ENCODE measurements around the gene KCND3. TPM values are rescaled to one million over a fixed set of nuclear protein-coding genes. Genes with fewer than 3 reads are reported as not detected.

KCND3 gene
- total and polyA plus RNA-seq, 2 of the 4 experiments (the other 2 are of a cell fraction): under 0.01 to 0.03 TPM

DNA sequence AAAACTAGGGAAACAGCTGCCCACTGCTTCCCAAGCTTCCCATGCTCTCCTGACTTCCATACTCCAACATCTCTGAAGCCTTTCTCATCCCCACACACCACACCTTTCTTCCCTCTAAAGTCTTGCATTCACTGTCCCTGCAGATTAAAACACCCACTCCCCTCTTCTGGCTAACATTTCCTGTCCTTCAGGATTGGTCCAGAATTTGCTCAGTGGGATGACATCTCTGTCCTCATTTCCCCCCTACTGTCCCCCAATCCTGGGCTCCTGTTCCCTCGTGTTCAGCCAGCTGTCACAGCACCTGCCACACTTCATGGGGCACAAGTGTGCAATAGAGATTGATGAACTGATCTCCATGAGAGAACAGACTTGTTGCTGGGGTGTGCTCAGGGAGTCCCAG lies 82.7 kb downstream of the KCND3 start:
- no peak overlapping the region for H2BK15ac ChIP-seq (ENCODE audit: low read depth, low read length)
- POLR2A ChIA-PET (ENCODE audit: unreplicated experiment): no interaction called here
- no peaks in the 10 kb centered on the region for H3K4me1 ChIP-seq (ENCODE audit: control insufficient read depth, insufficient read depth, low read length)
- intact Hi-C loops (cut with micrococcal nuclease) (no loop called here), dilution Hi-C loops (cut with HindIII; ENCODE audit: low sequenced_read_pairs, unreplicated experiment) (no loop called here), in situ Hi-C loops (cut with MboI; ENCODE audit: low sequenced_read_pairs) (no loop called here)
- BruUV-seq (replicated peaks): no TSS peak
- no peak overlapping the region for H2BK5ac ChIP-seq (ENCODE audit: low read depth, low read length, poor library complexity, severe bottlenecking)
- no peaks in the 10 kb centered on the region for H3K79me1 ChIP-seq (ENCODE audit: low read depth in 1 of 2, low read length in 2 of 2)
- no peaks in the 10 kb centered on the region for H3K9me3 ChIP-seq (ENCODE audit: control insufficient read depth, insufficient read depth, low read length)
- no peaks in the 10 kb centered on the region; the same call in 1 of the 2 replicates for H3K9me1 ChIP-seq (ENCODE audit: insufficient read depth, low read length)
- H4K91ac ChIP-seq (ENCODE audit: insufficient read depth, low read depth, low read length): no peak overlapping the region
- H3K4me3 ChIP-seq (ENCODE audit: insufficient read depth, low read depth, low read length): no peak overlapping the region
- no peaks in the 10 kb centered on the region for H4K20me1 ChIP-seq (ENCODE audit: insufficient read depth, low read length)
- H2BK120ac ChIP-seq (ENCODE audit: low read depth, low read length): no peak overlapping the region
- no peak overlapping the region for H2BK20ac ChIP-seq (ENCODE audit: low read depth, low read length)
- H2AK5ac ChIP-seq (ENCODE audit: low read depth, low read length): no peak overlapping the region
- H3K23ac ChIP-seq (ENCODE audit: low read depth, low read length): no peak overlapping the region
- no peak overlapping the region for H3K18ac ChIP-seq (ENCODE audit: low read depth, low read length)
- no peak overlapping the region for H3K4me2 ChIP-seq (ENCODE audit: low read depth, low read length)
- no peak overlapping the region for H3K27ac ChIP-seq (ENCODE audit: insufficient read depth, low read length)
- no CpG with 5 or more reads among the region's 1 CpG for WGBS, 2 experiments (ENCODE audit: extremely low coverage in 2 of 2, insufficient read length in 1 of 2)
- no peak overlapping the region for H2AFZ ChIP-seq (replicated peaks; ENCODE audit: low read length, poor library complexity)
- H3K56ac ChIP-seq (ENCODE audit: extremely low read depth, insufficient read depth, low read length): no peak overlapping the region
- ATAC-seq (ENCODE audit: low read depth): no peak
- H3K14ac ChIP-seq (replicated peaks; ENCODE audit: low read depth, low read length): no peak overlapping the region
- H3K27me3 ChIP-seq (ENCODE audit: control insufficient read depth, insufficient read depth, low read length): peaks cover 7% of the 10 kb centered on the region; the same call in 1 of the 2 replicates
- TF ChIP-seq BHLHE40 (IDR thresholded peaks at IDR 0.05; ENCODE audit: low read depth, low read length) (no peak), MAZ (IDR thresholded peaks at IDR 0.05; ENCODE audit: borderline replicate concordance, low read depth, low read length) (no peak), CEBPB (IDR thresholded peaks at IDR 0.05; ENCODE audit: low read depth, low read length) (no peak), CHD1 (IDR thresholded peaks at IDR 0.05; ENCODE audit: low read depth, low read length) (no peak), RFX5 (IDR thresholded peaks at IDR 0.05; ENCODE audit: low read depth, low read length) (no peak), MAFK (IDR thresholded peaks at IDR 0.05; ENCODE audit: low read depth, low read length) (no peak), SMC3 (IDR thresholded peaks at IDR 0.05; ENCODE audit: low read depth, low read length) (no peak), FOS (IDR thresholded peaks at IDR 0.05; ENCODE audit: low read depth, low read length) (no peak), RAD21 (IDR thresholded peaks at IDR 0.05; ENCODE audit: low read length) (no peak), POLR2A (IDR thresholded peaks at IDR 0.05; ENCODE audit: low read depth, low read length) (no peak), NFE2L2 (IDR thresholded peaks at IDR 0.05; ENCODE audit: low read depth, low read length) (no peak), RCOR1 (IDR thresholded peaks at IDR 0.05; ENCODE audit: insufficient replicate concordance, low read length) (no peak)
- TF ChIP-seq, protein P1, sequence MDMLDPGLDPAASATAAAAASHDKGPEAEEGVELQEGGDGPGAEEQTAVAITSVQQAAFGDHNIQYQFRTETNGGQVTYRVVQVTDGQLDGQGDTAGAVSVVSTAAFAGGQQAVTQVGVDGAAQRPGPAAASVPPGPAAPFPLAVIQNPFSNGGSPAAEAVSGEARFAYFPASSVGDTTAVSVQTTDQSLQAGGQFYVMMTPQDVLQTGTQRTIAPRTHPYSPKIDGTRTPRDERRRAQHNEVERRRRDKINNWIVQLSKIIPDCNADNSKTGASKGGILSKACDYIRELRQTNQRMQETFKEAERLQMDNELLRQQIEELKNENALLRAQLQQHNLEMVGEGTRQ (IDR thresholded peaks at IDR 0.05; ENCODE audit: low read depth, low read length): no peak
- TF ChIP-seq, protein P2, sequence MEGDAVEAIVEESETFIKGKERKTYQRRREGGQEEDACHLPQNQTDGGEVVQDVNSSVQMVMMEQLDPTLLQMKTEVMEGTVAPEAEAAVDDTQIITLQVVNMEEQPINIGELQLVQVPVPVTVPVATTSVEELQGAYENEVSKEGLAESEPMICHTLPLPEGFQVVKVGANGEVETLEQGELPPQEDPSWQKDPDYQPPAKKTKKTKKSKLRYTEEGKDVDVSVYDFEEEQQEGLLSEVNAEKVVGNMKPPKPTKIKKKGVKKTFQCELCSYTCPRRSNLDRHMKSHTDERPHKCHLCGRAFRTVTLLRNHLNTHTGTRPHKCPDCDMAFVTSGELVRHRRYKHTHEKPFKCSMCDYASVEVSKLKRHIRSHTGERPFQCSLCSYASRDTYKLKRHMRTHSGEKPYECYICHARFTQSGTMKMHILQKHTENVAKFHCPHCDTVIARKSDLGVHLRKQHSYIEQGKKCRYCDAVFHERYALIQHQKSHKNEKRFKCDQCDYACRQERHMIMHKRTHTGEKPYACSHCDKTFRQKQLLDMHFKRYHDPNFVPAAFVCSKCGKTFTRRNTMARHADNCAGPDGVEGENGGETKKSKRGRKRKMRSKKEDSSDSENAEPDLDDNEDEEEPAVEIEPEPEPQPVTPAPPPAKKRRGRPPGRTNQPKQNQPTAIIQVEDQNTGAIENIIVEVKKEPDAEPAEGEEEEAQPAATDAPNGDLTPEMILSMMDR (conservative IDR thresholded peaks at IDR 0.05; ENCODE audit: low read depth, low read length): no peak
- TF ChIP-seq, protein P3, sequence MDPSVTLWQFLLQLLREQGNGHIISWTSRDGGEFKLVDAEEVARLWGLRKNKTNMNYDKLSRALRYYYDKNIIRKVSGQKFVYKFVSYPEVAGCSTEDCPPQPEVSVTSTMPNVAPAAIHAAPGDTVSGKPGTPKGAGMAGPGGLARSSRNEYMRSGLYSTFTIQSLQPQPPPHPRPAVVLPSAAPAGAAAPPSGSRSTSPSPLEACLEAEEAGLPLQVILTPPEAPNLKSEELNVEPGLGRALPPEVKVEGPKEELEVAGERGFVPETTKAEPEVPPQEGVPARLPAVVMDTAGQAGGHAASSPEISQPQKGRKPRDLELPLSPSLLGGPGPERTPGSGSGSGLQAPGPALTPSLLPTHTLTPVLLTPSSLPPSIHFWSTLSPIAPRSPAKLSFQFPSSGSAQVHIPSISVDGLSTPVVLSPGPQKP (IDR thresholded peaks at IDR 0.05; ENCODE audit: borderline replicate concordance, low read depth, low read length): no peak
- no peak overlapping the region for H4K5ac ChIP-seq (ENCODE audit: low read depth, low read length)
- H2AK9ac ChIP-seq (replicated peaks; ENCODE audit: low read depth, low read length, poor library complexity): no peak overlapping the region
- no peaks in the 10 kb centered on the region for H3K36me3 ChIP-seq (ENCODE audit: control insufficient read depth, insufficient read depth, low read length)
- CTCF ChIA-PET: no interaction called here
- no peak overlapping the region for H3K4ac ChIP-seq (ENCODE audit: low read depth, low read length)
- no peak overlapping the region for H3K9ac ChIP-seq (ENCODE audit: low read depth, low read length)
- H4K8ac ChIP-seq (ENCODE audit: low read depth in 2 of 2, low read length in 2 of 2): no peak overlapping the region
- DNase-seq: no peak

Measured in IMR-90 (cell line).